ENCODE results near the gene LHX3. TPM values are rescaled to one million over a fixed set of nuclear protein-coding genes. Genes with fewer than 3 reads are reported as not detected.

Gene LHX3
- total and polyA plus RNA-seq, 2 of the 8 experiments (the other 6 are each of a cell fraction or from before 2014, with no cell fraction given), result 0.02 TPM; not detected in 1

GRCh38 chr9:136234597-136234996 is 29.7 kb upstream of the LHX3 start:
- WGBS, 2 experiments (ENCODE audit: extremely low coverage in 1 of 2, insufficient coverage in 1 of 2, insufficient read length in 1 of 2, insufficient replicate concordance in 2 of 2, low coverage in 1 of 2, low lambda C conversion rate in 2 of 2, missing lambda C conversion rate in 1 of 2), result 97% methylated on average over 15 of the region's 21 CpGs; no CpG with 5 or more reads in 1 of the 2 experiments
- DNase-seq (ENCODE audit: low read depth in 1 of 2, low spot score in 2 of 2), result no peak
- no peak for FAIRE-seq

More at GRCh38 chr9:136234597-136234996, 29.7 kb upstream of the LHX3 start:
- H2BK15ac ChIP-seq (ENCODE audit: low read length), result no peak overlapping the region
- H3K14ac ChIP-seq (ENCODE audit: insufficient read length), result no peak overlapping the region
- no peaks in the 10 kb centered on the region for H3K27me3 ChIP-seq (replicated peaks in 1 of 4; ENCODE audit: control insufficient read depth in 3 of 4, extremely low read depth in 1 of 4, insufficient read depth in 3 of 4, low read length in 3 of 4)
- H3K27ac ChIP-seq (ENCODE audit: low read depth, low read length), result no peak overlapping the region
- H4K20me1 ChIP-seq (replicated peaks in 1 of 2; ENCODE audit: control insufficient read depth in 1 of 2, insufficient read depth in 2 of 2, low read length in 2 of 2), result peaks cover 16 to 22% of the 10 kb centered on the region in 2 experiments
- no peak overlapping the region for H4K91ac ChIP-seq (replicated peaks; ENCODE audit: insufficient read length, low read length)
- H3K18ac ChIP-seq (ENCODE audit: extremely low read depth, low read length), result no peak overlapping the region
- no peak overlapping the region for H3K4me3 ChIP-seq (ENCODE audit: extremely low read depth in 1 of 4, insufficient read depth in 2 of 4, low read depth in 3 of 4, low read length in 4 of 4)
- peaks cover 0 to 14% (median 1%) of the 10 kb centered on the region in 4 experiments; a peak in 2 of 8 replicates for H3K36me3 ChIP-seq (ENCODE audit: control insufficient read depth in 2 of 4, insufficient read depth in 4 of 4, low read length in 3 of 4)
- peaks cover 6 to 79% of the 10 kb centered on the region in 2 experiments; a peak in 3 of 4 replicates for H3K79me2 ChIP-seq (ENCODE audit: control insufficient read depth in 1 of 2, insufficient read depth in 2 of 2, low read length in 2 of 2)
- H3K4me1 ChIP-seq (replicated peaks in 1 of 4; ENCODE audit: control insufficient read depth in 3 of 4, insufficient read depth in 4 of 4, low read length in 3 of 4), result no peaks in the 10 kb centered on the region; a peak in 1 of 7 replicates
- no peak overlapping the region for H3K9ac ChIP-seq (replicated peaks in 1 of 4; ENCODE audit: extremely low read depth in 1 of 4, low read depth in 3 of 4, low read length in 3 of 4)
- no peak overlapping the region for H2BK20ac ChIP-seq (ENCODE audit: low read length)
- no peak overlapping the region for H2AK5ac ChIP-seq (ENCODE audit: low read depth, low read length)
- no peak overlapping the region for H4K5ac ChIP-seq (ENCODE audit: insufficient read length, low read depth, low read length)
- no peak overlapping the region for H2BK12ac ChIP-seq (ENCODE audit: low read depth, low read length)
- ChIA-PET CTCF (ENCODE audit: partially characterized antibody) (interaction anchor here (0.6 to 1.6 kb wide), 9 partner anchors 9 to 197 kb away, joined by 3 to 8 read pairs (median 4); no protein-coding TSS in a partner anchor), POLR2A (ENCODE audit: partially characterized antibody) (no interaction called here)
- no peak overlapping the region for H3K23ac ChIP-seq (ENCODE audit: insufficient read length)
- no peak for TF ChIP-seq SUZ12 (IDR thresholded peaks at IDR 0.05; ENCODE audit: low read length)
- TF ChIP-seq MAFK (IDR thresholded peaks at IDR 0.05; ENCODE audit: low read depth, low read length), result no peak
- no peak for TF ChIP-seq TBP (IDR thresholded peaks at IDR 0.05; ENCODE audit: low read depth, low read length)
- no peak for TF ChIP-seq YY1 (IDR thresholded peaks at IDR 0.05; ENCODE audit: low read depth, low read length)
- no peak for TF ChIP-seq NRF1 (IDR thresholded peaks at IDR 0.05; ENCODE audit: low read depth, low read length)
- no peak for TF ChIP-seq TEAD4 (IDR thresholded peaks at IDR 0.05; ENCODE audit: low read depth, low read length)
- no peak for TF ChIP-seq TCF12 (IDR thresholded peaks at IDR 0.05; ENCODE audit: low read depth, low read length)
- no peak for TF ChIP-seq KDM1A (IDR thresholded peaks at IDR 0.05; ENCODE audit: borderline replicate concordance, low read length)
- no peaks in the 10 kb centered on the region for H3K9me3 ChIP-seq (ENCODE audit: insufficient read depth in 2 of 2, low read depth in 1 of 2, low read length in 1 of 2)
- no peak overlapping the region for H2BK5ac ChIP-seq (ENCODE audit: low read depth, low read length)
- no peaks in the 10 kb centered on the region for H3K23me2 ChIP-seq (ENCODE audit: low read depth, low read length)
- no peak overlapping the region for H3K4me2 ChIP-seq (ENCODE audit: insufficient read depth in 1 of 2, low read depth in 2 of 2, low read length in 2 of 2)
- no peak overlapping the region for H3K56ac ChIP-seq (replicated peaks; ENCODE audit: insufficient read length, low read depth, low read length)
- H2BK120ac ChIP-seq (replicated peaks; ENCODE audit: low read depth, low read length), result no peak overlapping the region
- peaks cover 33% of the 10 kb centered on the region for H3K79me1 ChIP-seq (ENCODE audit: low read depth, low read length)
- no peak overlapping the region for H3K4ac ChIP-seq (replicated peaks; ENCODE audit: insufficient read length, low read depth, low read length)
- no peak overlapping the region for H2AFZ ChIP-seq (ENCODE audit: low read length)
- no peak overlapping the region; the same call in 1 of the 2 replicates for H4K8ac ChIP-seq (ENCODE audit: extremely low read depth, insufficient read depth, low read length)

Measured in H1 (cell line).